Hematopoietic multipotent progenitor cell treated with erythropoietin and hydrocortisone succinate and interleukin-3 and kit ligand, for 6 days (in vitro differentiated cells): ENCODE data around the gene MAPK11.

Source experiments
- DNase-seq: peaks from one replicate; pipeline ENCODE4 v3.0.0-alpha.2; 2015

Gene MAPK11

GRCh38 chr22:50293441-50294318 lies 23.5 kb upstream of the MAPK11 start:
- DNase-seq: no peak

GRCh38 chr22:50292643-50293440 lies 22.7 kb upstream of the MAPK11 start:
- DNase-seq: no peak

- no peak for DNase-seq
Measured at GRCh38 chr22:50289942-50290630, 19.9 kb upstream of the MAPK11 start.

- no peak for DNase-seq
Measured at GRCh38 chr22:50289151-50289941, 19.2 kb upstream of the MAPK11 start.

GRCh38 chr22:50287731-50288130 lies 17.6 kb upstream of the MAPK11 start:
- DNase-seq: no peak

GRCh38 chr22:50286701-50287318 lies 16.6 kb upstream of the MAPK11 start:
- DNase-seq: no peak

- no peak for DNase-seq
Measured at GRCh38 chr22:50286275-50286674, 16.1 kb upstream of the MAPK11 start.

GRCh38 chr22:50285568-50286229 lies 15.5 kb upstream of the MAPK11 start:
- DNase-seq: no peak

- DNase-seq: no peak
Measured at GRCh38 chr22:50284479-50284878, 14.3 kb upstream of the MAPK11 start.

GRCh38 chr22:50283821-50284220 lies 13.6 kb upstream of the MAPK11 start:
- no peak for DNase-seq

GRCh38 chr22:50282361-50283155 lies 12.4 kb upstream of the MAPK11 start:
- DNase-seq: no peak

GRCh38 chr22:50281957-50282356 lies 11.8 kb upstream of the MAPK11 start:
- DNase-seq: no peak

GRCh38 chr22:50281384-50281760 lies 11.2 kb upstream of the MAPK11 start:
- no peak for DNase-seq

- no peak for DNase-seq
Measured at GRCh38 chr22:50280708-50281383, 10.7 kb upstream of the MAPK11 start.

GRCh38 chr22:50280022-50280707 lies 10.0 kb upstream of the MAPK11 start:
- DNase-seq: no peak

GRCh38 chr22:50278956-50279619 lies 8.9 kb upstream of the MAPK11 start:
- DNase-seq: no peak

GRCh38 chr22:50278461-50278860 lies 8.3 kb upstream of the MAPK11 start:
- DNase-seq: no peak

GRCh38 chr22:50277761-50278160 lies 7.6 kb upstream of the MAPK11 start:
- no peak for DNase-seq

GRCh38 chr22:50276143-50276542 lies 6.0 kb upstream of the MAPK11 start:
- peak; percentile 61 for DNase-seq
